GM11168 (cell line): ENCODE results near the gene TMEM143.
"Not testable (repeated sequence)": the region's sequence is repeated elsewhere in the genome, so short reads cannot be mapped to it uniquely, and the experiment has no call there.

ENCODE experiments used
- in situ Hi-C: fragments of 300-500 bp; cut with MboI; formaldehyde crosslinking; loops from one replicate; pipeline ENCODE4 v1.12.0; 2022; ENCODE audit warnings: low sequenced_read_pairs; ENCODE audit not compliant: unreplicated experiment

The TMEM143 gene

GRCh38 chr19:48303367-48303766 is 60.4 kb downstream of the TMEM143 start:
- in situ Hi-C loops = no loop called here

GRCh38 chr19:48302600-48302959 is 61.2 kb downstream of the TMEM143 start:
- in situ Hi-C loops = no loop called here

- in situ Hi-C loops = no loop called here
Observed at GRCh38 chr19:48301886-48302599, 61.7 kb downstream of the TMEM143 start.

- in situ Hi-C loops = no loop called here
Observed at GRCh38 chr19:48297975-48298374, 65.8 kb downstream of the TMEM143 start.

GRCh38 chr19:48296963-48297734 is 66.6 kb downstream of the TMEM143 start:
- in situ Hi-C loops = no loop called here

- in situ Hi-C loops = no loop called here
Observed at GRCh38 chr19:48295458-48295857, 68.3 kb downstream of the TMEM143 start.

GRCh38 chr19:48292798-48293197 is 70.9 kb downstream of the TMEM143 start:
- in situ Hi-C loops = no loop called here

- in situ Hi-C loops = not testable (repeated sequence)
Observed at GRCh38 chr19:48291489-48291815, 72.3 kb downstream of the TMEM143 start.

- in situ Hi-C loops = no loop called here
Observed at GRCh38 chr19:48290771-48291488, 72.8 kb downstream of the TMEM143 start.

- in situ Hi-C loops = no loop called here
Observed at GRCh38 chr19:48290401-48290770, 73.4 kb downstream of the TMEM143 start.

- in situ Hi-C loops = no loop called here
Observed at GRCh38 chr19:48287748-48288147, 76.0 kb downstream of the TMEM143 start.

- in situ Hi-C loops = no loop called here
Observed at GRCh38 chr19:48284896-48285295, 78.8 kb downstream of the TMEM143 start.

- in situ Hi-C loops = no loop called here
Observed at GRCh38 chr19:48283908-48284307, 79.8 kb downstream of the TMEM143 start.
